Lung (tissue), 12 donors: Measurements from ENCODE around the gene CEP20. TPM values are rescaled to one million over a fixed set of nuclear protein-coding genes. Genes with fewer than 3 reads are reported as not detected.

ENCODE experiments used
- ATAC-seq: fragments of 200-7000 bp; cut with Tn5 transposase; one replicate; pipeline ENCODE4 v1.9.1; 2020; ENCODE audit warnings: moderate number of reproducible peaks; ENCODE audit not compliant: insufficient read depth, low FRiP score
- DNase-seq, 3 donors: peaks; one replicate each; pipeline ENCODE4 v3.0.0-alpha.2; 2013 to 2017
- H3K27ac ChIP-seq, 2 donors: one replicate each; pipeline ENCODE4 v1.5.1; 2013; ENCODE audit warnings: mild to moderate bottlenecking in 2 of 2, moderate library complexity in 2 of 2, control low read depth in 1 of 2, inconsistent platforms in 1 of 2, low read depth in 1 of 2, low read length in 1 of 2
- H3K27me3 ChIP-seq, 3 donors: one replicate each; pipeline ENCODE4 v1.5.1; 2013; ENCODE audit warnings: low read length in 2 of 3; ENCODE audit not compliant: control insufficient read depth in 3 of 3, insufficient read depth in 3 of 3
- H3K36me3 ChIP-seq, 4 donors: one replicate each; pipeline ENCODE4 v1.5.1; 2013; ENCODE audit warnings: low read length in 4 of 4, mild to moderate bottlenecking in 1 of 4, moderate library complexity in 1 of 4; ENCODE audit not compliant: control insufficient read depth in 4 of 4, insufficient read depth in 4 of 4
- H3K4me1 ChIP-seq, 5 donors: one replicate each; pipeline ENCODE4 v1.5.1; 2013; ENCODE audit warnings: low read length in 5 of 5, mild to moderate bottlenecking in 2 of 5, moderate library complexity in 1 of 5; ENCODE audit not compliant: control insufficient read depth in 5 of 5, insufficient read depth in 5 of 5
- H3K4me3 ChIP-seq: one replicate; pipeline ENCODE4 v1.5.1; 2013; ENCODE audit warnings: mild to moderate bottlenecking, control low read depth, moderate library complexity
- H3K9ac ChIP-seq, 2 donors: one replicate each; pipeline ENCODE4 v1.5.1; 2013; ENCODE audit warnings: low read length in 2 of 2, control low read depth in 1 of 2; ENCODE audit not compliant: insufficient read depth in 1 of 2
- H3K9me3 ChIP-seq, 4 donors: one replicate each; pipeline ENCODE4 v1.5.1; 2013; ENCODE audit warnings: low read length in 3 of 4, mild to moderate bottlenecking in 1 of 4, moderate library complexity in 1 of 4; ENCODE audit not compliant: control insufficient read depth in 4 of 4, insufficient read depth in 3 of 4
- CTCF ChIP-seq: IDR thresholded peaks from 2 replicates; pipeline ENCODE4 v1.5.1; 2012; ENCODE audit warnings: mild to moderate bottlenecking; ENCODE audit errors: control extremely low read depth, extremely low read depth
- WGBS, 2 donors: extraction: QIAGEN DNeasy Blood & Tissue Kit; methylation state at CpG; one replicate each; pipeline ENCODE4 v1.1.7; 2013; 5-methylcytosine and 5-hydroxymethylcytosine counted together
- polyA plus RNA-seq, 2 donors: library from polyadenylated mRNA; stranded (reverse); fragments of 200-250 nt; gene quantifications; one replicate each; pipeline ENCODE4 v1.2.1, GENCODE V29; 2013
- total RNA-seq, 2 donors: library from RNA; depleted of rRNA in 1 of 2; stranded (reverse); fragments of >200 nt in 1 of 2; gene quantifications; one replicate each; pipeline ENCODE4 v1.2.1, GENCODE V29; 2014 to 2021
- donor health status: control.
- donor health status: control.
- donor health status: Bipolar disorder and iron deficiency.
- donor health status: healthy.
- donor health status: DM: yes; HTN: yes; CAD: no.

CEP20 gene
- total and polyA plus RNA-seq, 4 donors = 19.0 to 38.5 (median 23.8) TPM

- no peak for TF ChIP-seq CTCF
- ATAC-seq (no peak), DNase-seq (no peak)
- H3K27ac ChIP-seq = no peak overlapping the region
- H3K9me3 ChIP-seq = no peaks in the 10 kb centered on the region
- no peaks in the 10 kb centered on the region for H3K27me3 ChIP-seq
- no peak overlapping the region for H3K9ac ChIP-seq
- no peaks in the 10 kb centered on the region for H3K36me3 ChIP-seq
- WGBS, 2 donors = 77 to 82% methylated on average over 4 of the region's 4 CpGs
- no peaks in the 10 kb centered on the region for H3K4me1 ChIP-seq
- no peak overlapping the region for H3K4me3 ChIP-seq
Observed at GRCh38 chr16:15933781-15934180, 45.4 kb upstream of the CEP20 start.

- 62 to 65% methylated on average over 6 of the region's 6 CpGs for WGBS, 2 donors
- TF ChIP-seq CTCF = no peak
- Histone ChIP-seq H3K4me3 (no peak overlapping the region), H3K36me3 (no peaks in the 10 kb centered on the region), H3K27ac (no peak overlapping the region), H3K27me3 (no peaks in the 10 kb centered on the region), H3K9me3 (no peaks in the 10 kb centered on the region), H3K4me1 (no peaks in the 10 kb centered on the region), H3K9ac (no peak overlapping the region)
- DNase-seq = no peak
- ATAC-seq = no peak
Observed at GRCh38 chr16:15932939-15933338, 44.5 kb upstream of the CEP20 start.

GRCh38 chr16:15928261-15929104 is 40.1 kb upstream of the CEP20 start:
- Histone ChIP-seq H3K36me3 (no peaks in the 10 kb centered on the region), H3K4me1 (no peaks in the 10 kb centered on the region), H3K9ac (no peak overlapping the region), H3K27ac (no peak overlapping the region), H3K27me3 (no peaks in the 10 kb centered on the region), H3K9me3 (no peaks in the 10 kb centered on the region), H3K4me3 (no peak overlapping the region)
- no peak for DNase-seq
- no peak for TF ChIP-seq CTCF
- no peak for ATAC-seq
- 89 to 93% methylated on average over 18 of the region's 18 CpGs for WGBS, 2 donors

- H3K4me3 ChIP-seq = no peak overlapping the region
- no peaks in the 10 kb centered on the region for H3K9me3 ChIP-seq
- H3K9ac ChIP-seq = no peak overlapping the region
- no peaks in the 10 kb centered on the region for H3K4me1 ChIP-seq
- WGBS, 2 donors = 87 to 89% methylated on average over 9 of the region's 9 CpGs
- ATAC-seq = no peak
- H3K27me3 ChIP-seq = no peaks in the 10 kb centered on the region
- no peak overlapping the region for H3K27ac ChIP-seq
- no peaks in the 10 kb centered on the region for H3K36me3 ChIP-seq
- no peak for TF ChIP-seq CTCF
- no peak for DNase-seq
Observed at GRCh38 chr16:15925631-15926030, 37.2 kb upstream of the CEP20 start.
